Astrocyte of the hippocampus (primary cell): ENCODE results near the gene C22orf15.

Experiments
- DNase-seq: peaks from one replicate; pipeline ENCODE4 v3.0.0; 2011; ENCODE audit warnings: low read depth, low spot score

Gene C22orf15

DNA sequence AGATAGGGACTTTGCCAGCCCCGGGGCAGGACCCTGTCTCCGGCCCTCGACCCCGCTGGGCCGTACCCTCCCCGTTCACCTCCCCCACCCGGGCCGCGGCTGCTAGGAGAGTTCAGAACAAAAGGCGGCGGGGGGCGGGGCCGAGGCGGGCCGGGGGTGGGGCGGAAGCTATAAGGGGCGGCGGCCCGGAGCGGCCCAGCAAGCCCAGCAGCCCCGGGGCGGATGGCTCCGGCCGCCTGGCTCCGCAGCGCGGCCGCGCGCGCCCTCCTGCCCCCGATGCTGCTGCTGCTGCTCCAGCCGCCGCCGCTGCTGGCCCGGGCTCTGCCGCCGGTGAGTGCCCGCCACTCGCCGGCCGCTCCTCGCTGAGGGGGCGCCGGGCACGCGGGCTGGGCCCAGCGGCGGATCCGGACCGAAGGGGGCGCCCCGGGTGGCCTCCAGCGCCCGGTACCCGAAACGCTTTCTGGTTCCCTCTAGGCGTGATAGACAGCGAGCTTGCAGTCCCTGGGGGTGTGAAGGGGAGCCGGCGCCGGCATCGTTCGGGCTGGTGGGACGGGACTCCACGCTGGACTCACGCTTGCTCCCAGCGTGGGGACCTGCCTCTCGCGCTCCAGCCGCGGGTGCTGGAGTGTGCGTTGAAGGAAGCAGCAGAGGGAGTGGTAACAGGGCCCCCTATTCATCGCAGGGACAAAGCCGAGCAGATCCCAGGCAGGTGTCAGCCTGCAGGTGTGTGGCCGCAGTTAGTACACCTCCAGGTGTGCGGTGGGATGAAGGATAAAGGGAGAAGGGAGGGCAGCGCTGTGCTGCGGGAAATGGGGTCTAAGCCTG, 10.1 kb downstream of the C22orf15 start, which contains the start of gene MMP11:
TSS of gene MMP11 (plus strand) at position 201 of the 825 bp plus-strand sequence. CDS start at position 223, 22 bp downstream.
- DNase-seq, result peak; percentile 67

DNA sequence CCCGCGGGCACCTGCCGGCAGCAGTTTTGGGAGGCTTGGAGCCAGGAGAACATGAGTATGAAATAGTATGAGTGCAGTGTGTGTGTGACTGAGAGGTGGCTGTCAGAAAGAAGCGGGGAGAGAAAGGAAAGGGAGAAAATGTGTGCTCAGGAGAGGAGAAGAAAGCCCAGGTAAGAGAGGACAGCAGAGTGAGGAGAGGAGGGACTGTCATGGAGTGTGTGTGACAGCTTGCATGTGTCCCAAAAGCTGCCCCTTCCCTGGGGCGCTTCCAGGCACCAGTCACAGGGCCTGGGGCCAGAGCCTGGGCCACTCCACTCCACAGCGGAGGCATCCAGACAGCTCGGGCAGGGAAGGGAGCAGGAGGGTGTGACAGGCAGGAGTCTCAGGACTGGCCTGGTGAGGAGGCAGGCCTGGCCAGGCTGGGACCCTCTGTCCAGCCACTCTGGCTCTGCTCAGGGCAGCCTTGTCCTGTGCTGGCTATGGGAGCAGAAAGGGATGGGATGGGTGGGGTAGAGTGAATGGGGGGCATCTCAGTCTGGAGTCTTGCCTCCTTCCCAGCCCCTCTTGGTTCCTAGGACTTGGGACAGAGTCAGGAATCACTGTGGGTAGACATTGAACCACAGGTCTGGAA, 10.8 kb downstream of the C22orf15 start:
- no peak for DNase-seq

DNA sequence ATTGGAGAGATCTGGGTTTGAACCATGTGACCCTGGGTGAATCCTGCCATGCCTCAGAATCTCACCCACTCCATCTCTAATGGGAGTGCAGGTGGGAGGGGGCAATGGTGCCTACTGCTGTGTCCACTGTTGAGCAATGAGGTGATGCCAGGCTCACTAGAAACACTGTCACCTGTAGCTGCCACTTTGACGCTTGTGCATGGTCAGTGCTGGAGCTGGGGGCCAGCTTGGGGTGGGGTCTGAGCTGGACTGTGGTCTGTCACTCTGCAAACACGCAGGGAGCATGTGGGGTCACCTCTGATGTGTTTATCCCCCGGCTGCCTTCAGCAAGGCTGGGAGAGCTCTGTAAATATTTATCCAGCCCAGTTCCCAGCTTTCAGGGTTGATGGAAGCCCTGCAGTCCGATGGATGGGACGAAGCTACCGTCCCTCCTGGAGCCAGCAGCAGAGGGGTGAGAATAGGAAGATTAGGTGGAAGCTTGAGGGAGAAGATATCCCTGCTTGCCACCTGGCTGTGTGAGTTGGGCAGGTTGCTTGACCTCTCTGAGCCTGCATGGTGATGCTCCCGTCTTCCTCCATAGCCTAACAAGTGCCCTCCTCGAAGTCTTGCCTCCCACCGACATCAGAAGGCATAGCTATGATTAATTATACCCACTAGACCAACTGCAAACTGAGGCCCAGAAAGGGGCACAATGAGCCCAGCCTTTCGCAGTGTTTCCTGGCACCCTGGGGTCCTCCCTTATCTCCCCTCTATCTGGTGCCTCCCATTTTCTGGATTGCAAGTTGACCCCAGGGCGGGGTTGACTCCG, 11.5 kb downstream of the C22orf15 start:
- no peak for DNase-seq

DNA sequence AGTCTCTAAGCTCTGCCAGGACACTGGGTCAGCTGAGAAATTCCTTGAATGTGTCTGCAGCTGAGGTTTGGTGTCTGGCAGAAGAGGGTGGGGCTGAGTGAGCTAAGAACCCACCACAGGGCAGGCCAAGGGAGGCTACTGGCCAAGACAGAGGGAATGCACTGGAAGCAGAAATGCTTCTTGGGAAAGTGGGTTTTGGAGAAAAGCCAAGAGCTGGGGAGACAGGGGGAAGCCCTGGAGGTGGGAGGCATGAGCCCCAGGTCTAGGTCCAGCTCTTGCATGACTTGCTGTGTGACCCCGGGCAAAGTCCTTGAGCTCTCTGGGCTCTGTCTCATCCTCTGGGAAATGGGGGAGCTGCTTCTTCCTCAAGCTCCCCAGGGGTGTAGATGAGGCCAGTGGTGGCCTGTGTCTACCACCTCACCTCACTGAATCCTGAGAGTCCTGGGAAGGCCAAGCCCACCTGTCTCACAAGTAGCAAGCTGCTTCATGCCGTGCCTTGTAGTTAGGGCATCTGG, 12.2 kb downstream of the C22orf15 start:
- peak; percentile 87 for DNase-seq

DNA sequence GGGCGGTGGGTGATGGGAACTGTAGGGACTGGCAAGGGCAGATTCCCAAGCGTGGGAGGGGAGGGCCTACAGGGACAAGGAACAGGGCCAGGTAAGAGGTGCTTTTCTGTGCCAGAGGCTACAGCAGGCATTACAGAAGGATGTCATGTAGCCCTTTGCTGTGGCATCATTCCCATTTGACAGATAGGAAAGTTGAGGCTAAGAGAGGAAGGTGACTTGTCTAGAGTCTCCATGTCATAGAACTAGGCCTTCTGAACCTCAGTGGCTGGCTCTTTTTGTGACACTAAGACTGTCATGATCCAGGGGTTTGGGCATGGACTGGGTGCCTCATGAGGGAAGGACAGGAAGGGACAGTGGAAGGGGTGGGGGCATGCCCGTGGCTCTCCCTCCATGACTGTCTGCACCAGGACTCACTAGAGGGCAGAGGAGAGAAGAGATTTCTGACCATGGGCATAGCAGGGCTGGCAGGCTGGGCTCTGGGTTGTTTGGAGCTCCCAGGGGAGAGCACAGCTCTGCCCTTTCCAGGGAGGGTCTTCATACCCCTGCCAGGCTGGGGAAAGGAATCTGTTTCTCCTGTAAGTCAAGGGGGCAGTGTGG, 13.1 kb downstream of the C22orf15 start:
- no peak for DNase-seq

DNA sequence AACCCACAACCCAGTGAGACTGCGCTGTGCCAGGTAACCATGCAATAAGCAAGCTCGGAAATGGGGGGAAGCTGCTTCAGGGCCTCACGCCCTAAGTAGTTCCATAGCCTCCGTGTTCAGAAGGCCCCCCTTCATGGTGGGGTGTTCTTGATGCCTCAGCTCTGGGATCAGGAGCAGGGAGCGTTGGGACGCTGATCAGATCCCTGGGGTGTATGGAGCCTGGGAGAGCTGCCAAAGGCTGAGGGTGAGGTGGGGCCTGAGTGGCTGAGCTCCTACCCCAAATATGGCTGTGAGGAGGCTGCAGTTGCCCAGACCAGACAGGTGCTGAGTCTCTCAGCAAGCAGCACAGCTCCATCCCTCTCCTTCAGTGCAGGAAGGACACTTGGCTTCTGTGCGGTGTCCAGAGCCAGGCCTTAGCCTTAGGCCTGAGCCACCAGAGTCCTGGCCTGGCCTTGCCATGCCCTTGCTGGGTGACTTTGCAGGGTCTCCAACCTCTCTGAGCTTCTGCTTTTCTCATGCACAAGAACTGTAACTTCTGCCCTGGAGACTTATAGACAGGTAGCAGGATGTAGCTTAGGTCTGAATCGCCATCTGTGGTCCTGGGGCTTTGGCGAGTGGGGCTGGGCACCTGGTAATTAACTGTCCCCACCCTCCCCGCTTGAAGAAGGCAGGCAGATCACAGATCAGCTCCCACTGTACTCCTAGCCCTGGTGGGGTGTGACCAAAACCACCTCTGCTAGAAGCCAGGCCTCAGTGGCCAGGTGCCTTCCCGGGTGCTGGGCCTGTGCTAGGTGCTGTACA, 15.2 kb downstream of the C22orf15 start:
- DNase-seq, result no peak

DNA sequence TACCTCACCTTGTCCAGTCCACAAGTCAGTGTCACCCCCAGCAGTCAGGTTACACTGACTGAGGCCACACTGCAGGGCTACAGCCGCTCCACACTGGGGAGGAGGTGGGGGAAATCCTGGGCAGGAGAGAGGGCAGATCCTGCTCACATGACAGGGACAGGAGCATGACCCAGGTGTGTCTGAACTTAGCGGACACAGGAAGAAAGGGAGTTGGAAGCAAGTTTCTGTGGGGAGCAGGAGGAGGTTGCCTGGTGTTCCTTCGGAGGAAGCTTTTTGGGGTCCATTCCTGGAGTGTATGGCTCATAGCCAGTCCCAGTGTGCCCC, 15.7 kb downstream of the C22orf15 start:
- DNase-seq, result no peak

DNA sequence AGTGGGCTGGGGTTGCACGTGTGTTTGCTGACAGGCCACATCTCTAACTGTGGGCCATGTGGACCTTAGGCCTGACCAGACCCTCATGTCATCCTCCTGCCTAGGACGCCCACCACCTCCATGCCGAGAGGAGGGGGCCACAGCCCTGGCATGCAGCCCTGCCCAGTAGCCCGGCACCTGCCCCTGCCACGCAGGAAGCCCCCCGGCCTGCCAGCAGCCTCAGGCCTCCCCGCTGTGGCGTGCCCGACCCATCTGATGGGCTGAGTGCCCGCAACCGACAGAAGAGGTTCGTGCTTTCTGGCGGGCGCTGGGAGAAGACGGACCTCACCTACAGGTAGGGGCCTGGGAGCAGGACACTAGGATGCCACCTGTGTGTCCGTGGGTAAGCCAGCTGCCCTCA, 16.3 kb downstream of the C22orf15 start:
- no peak for DNase-seq

DNA sequence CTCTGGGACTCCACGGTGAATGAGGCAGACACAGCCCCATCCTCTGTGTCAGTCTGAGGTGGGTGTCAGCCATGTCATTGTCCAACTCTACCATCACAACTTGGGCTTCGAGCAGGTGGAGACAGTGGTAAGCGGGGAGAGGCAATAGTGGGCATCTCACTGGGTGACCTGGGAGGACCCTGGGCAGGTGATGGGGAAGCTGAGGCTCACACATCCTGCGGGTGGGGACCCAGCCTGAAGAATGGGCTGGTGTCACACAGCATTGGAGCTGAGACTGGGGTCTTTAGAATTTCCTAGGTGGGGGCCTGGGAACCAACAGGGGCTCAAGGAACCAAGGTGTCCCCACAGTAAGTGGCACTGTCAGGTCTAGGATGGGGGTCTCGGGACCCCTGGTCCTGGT, 16.9 kb downstream of the C22orf15 start:
- DNase-seq, result no peak

DNA sequence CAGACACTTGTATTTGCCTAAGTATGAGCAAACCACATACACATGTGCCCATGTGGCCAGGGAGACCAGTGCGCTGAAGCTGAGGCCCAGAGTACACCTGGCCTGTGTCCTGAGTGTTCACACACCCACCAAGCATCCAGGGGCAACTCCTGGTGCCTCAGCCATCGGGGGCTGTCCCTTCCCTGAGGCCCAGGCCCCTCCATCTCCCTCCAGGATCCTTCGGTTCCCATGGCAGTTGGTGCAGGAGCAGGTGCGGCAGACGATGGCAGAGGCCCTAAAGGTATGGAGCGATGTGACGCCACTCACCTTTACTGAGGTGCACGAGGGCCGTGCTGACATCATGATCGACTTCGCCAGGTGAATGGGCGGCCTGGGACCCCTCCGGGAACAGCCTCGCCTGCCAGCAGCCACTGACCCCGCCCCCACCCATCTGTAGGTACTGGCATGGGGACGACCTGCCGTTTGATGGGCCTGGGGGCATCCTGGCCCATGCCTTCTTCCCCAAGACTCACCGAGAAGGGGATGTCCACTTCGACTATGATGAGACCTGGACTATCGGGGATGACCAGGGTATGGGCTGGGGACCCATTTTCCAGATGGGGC, 17.5 kb downstream of the C22orf15 start:
- DNase-seq, result no peak

DNA sequence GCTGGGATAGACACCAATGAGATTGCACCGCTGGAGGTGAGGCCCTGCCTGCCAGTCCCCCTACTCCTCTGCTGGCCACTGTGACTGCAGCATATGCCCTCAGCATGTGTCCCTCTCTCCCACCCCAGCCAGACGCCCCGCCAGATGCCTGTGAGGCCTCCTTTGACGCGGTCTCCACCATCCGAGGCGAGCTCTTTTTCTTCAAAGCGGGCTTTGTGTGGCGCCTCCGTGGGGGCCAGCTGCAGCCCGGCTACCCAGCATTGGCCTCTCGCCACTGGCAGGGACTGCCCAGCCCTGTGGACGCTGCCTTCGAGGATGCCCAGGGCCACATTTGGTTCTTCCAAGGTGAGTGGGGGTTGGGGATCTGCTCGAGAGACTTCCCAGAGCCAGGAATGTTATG, 18.3 kb downstream of the C22orf15 start:
- no peak for DNase-seq

DNA sequence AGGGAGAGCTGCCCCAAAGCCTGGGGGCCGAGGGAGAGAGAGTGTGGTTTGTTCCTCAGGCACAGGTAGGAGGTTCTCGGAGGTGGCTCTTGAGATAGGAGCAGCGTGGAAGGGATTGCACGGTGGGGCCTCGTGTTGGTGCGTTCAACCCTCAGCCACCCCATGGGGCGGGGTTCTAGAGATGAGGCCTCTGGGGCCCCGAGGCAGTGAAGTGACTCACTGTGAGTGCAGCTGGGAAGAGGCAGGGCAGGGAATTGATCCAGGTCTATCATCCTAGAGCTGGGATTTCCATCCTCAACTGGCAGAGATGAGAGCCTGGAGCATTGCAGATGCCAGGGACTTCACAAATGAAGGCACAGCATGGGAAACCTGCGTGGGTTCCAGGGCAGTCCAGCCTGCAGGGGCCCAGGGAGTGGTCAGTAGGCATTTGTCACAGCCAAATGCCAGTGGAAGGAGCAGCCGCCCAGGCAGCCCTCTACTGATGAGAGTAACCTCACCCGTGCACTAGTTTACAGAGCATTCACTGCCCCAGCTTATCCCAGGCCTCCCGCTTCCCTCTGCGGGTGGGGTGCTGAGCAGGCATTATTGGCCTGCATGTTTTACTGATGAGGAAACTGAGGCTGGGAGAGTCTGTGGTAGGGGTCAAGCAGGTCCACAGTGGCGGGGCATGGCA, 18.9 kb downstream of the C22orf15 start:
- DNase-seq, result no peak

DNA sequence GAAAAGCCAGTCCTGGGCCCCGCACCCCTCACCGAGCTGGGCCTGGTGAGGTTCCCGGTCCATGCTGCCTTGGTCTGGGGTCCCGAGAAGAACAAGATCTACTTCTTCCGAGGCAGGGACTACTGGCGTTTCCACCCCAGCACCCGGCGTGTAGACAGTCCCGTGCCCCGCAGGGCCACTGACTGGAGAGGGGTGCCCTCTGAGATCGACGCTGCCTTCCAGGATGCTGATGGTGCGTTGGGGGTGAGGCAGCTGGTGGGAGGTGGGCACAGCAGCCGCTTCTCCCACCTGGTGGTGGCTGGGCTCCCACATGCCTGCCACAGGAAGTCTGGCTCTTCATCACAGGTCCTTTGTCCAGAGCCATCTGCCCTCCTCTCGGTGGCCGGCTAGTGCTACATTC, 19.5 kb downstream of the C22orf15 start:
- no peak for DNase-seq

DNA sequence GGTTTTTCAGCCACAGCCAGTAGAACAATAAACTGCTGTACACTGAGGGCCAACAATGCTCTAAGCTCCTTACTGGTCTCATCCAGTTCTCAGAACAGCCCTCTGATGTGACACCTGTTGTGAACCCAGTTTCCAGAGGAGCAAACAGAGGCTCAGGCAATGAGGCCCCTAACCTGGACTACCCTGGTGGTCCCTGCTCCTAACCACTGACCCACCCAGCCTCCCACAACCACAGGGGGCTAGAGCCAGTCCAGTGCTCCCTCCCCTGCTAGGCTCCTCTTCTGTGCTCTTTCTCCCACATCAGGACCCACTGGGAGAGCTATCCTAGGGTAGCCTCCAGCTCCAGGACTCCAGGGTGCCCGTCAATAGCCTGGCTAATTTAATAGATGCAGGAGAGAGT, 19.9 kb downstream of the C22orf15 start:
- no peak for DNase-seq

DNA sequence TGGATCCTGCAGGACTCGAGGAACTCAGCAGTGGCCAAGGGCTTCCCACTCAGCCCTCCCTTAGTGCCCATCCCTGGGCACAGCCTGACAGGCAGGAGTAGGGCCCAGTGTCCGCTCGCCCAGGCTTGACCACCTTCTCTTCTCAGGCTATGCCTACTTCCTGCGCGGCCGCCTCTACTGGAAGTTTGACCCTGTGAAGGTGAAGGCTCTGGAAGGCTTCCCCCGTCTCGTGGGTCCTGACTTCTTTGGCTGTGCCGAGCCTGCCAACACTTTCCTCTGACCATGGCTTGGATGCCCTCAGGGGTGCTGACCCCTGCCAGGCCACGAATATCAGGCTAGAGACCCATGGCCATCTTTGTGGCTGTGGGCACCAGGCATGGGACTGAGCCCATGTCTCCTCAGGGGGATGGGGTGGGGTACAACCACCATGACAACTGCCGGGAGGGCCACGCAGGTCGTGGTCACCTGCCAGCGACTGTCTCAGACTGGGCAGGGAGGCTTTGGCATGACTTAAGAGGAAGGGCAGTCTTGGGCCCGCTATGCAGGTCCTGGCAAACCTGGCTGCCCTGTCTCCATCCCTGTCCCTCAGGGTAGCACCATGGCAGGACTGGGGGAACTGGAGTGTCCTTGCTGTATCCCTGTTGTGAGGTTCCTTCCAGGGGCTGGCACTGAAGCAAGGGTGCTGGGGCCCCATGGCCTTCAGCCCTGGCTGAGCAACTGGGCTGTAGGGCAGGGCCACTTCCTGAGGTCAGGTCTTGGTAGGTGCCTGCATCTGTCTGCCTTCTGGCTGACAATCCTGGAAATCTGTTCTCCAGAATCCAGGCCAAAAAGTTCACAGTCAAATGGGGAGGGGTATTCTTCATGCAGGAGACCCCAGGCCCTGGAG, 20.7 kb downstream of the C22orf15 start:
- no peak for DNase-seq

DNA sequence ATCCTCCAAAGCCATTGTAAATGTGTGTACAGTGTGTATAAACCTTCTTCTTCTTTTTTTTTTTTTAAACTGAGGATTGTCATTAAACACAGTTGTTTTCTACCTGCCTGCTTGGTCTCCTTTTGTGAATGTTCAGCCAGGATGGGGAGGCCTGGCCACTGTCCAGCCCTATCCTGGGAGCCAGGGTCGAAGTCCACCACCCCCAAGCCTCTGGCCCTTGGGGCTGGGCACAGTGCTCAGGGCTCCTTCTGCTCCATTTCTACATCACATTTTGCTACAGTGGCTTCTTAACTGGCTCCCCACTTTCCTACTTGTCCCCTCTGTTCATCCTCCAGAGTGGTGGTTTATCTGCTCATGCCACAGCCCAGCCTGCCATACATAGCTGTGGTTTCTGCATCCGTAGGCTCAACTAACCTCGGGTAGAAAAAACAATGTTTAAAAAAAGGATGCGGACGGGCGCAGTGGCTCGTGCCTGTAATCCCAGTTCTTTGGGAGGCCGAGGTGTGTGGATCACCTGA, 21.5 kb downstream of the C22orf15 start:
- DNase-seq, result peak; percentile 86

DNA sequence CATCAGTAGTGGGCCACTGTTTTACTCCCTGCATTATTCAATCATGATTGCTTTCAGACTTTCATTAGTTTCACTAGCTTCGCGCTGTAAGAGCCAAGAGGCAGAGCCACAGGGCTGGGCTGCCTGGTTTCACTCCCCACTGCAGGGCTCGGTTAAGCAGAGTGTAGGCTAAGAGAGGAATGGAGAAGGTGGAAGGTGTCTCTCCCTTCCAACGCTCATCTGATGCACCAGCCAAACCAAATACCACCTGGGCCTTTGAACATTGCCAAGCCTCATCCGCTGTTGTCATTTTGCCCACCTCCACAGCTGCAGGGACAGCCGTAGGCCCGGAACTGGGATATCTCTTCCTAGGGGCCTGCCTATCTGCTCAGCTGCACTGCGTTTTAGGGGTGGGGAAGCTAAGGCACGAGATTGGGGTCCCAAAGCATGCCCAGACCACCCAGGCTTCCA, 23.5 kb downstream of the C22orf15 start:
- no peak for DNase-seq

DNA sequence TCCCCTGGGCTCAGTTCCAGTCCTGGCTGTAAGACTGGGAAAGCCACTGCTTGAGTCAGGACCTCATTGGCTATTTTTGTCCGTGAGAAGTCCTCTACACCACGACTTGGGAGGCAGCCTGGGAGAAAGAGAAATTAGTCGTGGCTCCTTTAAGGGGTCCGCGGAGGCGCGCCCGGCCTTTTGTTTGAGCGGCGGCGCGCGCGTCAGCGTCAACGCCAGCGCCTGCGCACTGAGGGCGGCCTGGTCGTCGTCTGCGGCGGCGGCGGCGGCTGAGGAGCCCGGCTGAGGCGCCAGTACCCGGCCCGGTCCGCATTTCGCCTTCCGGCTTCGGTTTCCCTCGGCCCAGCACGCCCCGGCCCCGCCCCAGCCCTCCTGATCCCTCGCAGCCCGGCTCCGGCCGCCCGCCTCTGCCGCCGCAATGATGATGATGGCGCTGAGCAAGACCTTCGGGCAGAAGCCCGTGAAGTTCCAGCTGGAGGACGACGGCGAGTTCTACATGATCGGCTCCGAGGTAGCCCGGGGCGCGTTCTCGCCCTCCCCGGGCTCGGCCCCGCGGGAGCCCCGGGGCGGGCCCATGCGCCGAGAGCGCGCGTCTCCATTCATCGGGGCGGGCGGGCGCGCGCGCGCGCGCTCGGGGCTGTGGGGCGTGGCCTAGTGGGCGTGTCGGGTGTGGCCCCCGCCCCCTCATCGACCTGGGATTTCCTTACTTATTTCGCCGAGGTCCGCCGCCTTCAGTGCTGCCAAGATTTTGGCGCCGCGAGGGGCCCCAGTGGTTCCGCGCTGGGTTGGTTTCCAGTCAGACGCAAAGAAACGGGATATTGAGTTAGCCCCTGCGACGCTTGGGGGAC, 24.2 kb downstream of the C22orf15 start, which contains the start of gene SMARCB1:
TSS of gene SMARCB1 (plus strand) at position 215 of the 848 bp plus-strand sequence. CDS start at position 419, 204 bp downstream.
- peak; percentile 96 for DNase-seq
